ENCODE data around the gene ARTN. TPM values are rescaled to one million over a fixed set of nuclear protein-coding genes. Genes with fewer than 3 reads are reported as not detected.

The ARTN gene
- total RNA-seq, 2 experiments from 2014 or later, result 0.20 to 0.23 TPM

DNA sequence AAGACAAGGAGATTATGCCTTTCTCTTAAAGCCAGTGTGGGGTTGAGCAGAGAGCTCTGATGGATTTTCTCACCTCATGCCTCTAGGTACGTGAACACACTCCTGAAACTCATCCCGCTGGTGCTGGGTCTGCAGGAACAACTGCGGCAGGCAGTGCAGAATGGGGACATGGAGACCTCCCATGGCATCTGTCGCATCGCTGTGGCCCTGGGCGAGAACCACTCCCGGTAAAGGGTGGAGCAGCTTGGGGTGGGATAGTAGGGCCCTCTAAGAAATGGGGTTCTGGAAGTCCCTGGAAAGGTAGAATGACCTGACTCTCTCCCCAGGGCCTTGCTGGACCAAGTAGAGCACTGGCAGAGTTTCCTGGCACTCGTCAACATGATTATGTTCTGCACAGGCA is 22.6 kb downstream of the ARTN start:
- no peak overlapping the region for H3K4me3 Mint-ChIP-seq
- no peaks in the 10 kb centered on the region for H3K27me3 Mint-ChIP-seq
- H3K36me3 Mint-ChIP-seq (ENCODE audit: low read depth), result peaks cover 6% of the 10 kb centered on the region
- H3K27ac Mint-ChIP-seq, result no peak overlapping the region
- H3K9me3 Mint-ChIP-seq, result no peaks in the 10 kb centered on the region
- CTCF ChIA-PET, result interaction anchor here (2.5 kb wide), 1 partner anchor 21 kb away, joined by 8 read pairs; no protein-coding TSS in a partner anchor
- no peak for DNase-seq
- H3K4me1 Mint-ChIP-seq, result no peaks in the 10 kb centered on the region
- POLR2A ChIA-PET, result interaction anchor here (1.4 kb wide), 1 partner anchor 9 kb away, joined by 4 read pairs; no protein-coding TSS in a partner anchor

DNA sequence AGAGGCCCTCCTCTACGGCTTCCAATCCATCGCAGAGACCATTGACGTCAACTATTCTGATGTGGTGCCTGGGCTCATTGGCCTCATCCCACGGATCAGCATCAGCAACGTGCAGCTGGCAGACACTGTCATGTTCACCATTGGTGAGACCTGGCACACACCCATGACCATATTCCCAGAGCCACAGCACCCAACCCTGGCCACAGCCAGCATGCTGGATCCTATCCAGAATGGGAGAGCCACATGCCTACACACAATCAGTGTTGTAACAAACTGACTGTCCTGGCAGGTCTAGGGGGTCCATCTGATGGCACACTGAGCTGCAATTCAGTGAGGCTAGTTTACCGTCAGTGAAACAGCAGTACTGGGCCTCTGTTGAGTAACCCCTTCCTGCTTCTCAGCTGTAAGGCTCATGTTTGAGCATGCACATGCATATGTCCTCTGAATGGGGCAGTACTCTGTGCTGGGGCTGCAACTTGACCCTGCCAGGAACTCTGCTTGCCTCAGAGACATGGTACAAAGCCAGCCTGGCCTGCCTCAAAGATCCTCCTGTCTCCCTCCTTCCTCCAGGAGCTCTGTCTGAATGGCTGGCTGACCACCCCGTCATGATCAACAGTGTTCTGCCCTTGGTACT is 23.9 kb downstream of the ARTN start:
- ChIA-PET CTCF (no interaction called here), POLR2A (interaction anchor here (1.1 to 2.3 kb wide), 2 partner anchors 11 to 12 kb away, joined by 3 to 7 read pairs; partner anchors contain the start of genes DPH2 and IPO13)
- no peak for DNase-seq

DNA sequence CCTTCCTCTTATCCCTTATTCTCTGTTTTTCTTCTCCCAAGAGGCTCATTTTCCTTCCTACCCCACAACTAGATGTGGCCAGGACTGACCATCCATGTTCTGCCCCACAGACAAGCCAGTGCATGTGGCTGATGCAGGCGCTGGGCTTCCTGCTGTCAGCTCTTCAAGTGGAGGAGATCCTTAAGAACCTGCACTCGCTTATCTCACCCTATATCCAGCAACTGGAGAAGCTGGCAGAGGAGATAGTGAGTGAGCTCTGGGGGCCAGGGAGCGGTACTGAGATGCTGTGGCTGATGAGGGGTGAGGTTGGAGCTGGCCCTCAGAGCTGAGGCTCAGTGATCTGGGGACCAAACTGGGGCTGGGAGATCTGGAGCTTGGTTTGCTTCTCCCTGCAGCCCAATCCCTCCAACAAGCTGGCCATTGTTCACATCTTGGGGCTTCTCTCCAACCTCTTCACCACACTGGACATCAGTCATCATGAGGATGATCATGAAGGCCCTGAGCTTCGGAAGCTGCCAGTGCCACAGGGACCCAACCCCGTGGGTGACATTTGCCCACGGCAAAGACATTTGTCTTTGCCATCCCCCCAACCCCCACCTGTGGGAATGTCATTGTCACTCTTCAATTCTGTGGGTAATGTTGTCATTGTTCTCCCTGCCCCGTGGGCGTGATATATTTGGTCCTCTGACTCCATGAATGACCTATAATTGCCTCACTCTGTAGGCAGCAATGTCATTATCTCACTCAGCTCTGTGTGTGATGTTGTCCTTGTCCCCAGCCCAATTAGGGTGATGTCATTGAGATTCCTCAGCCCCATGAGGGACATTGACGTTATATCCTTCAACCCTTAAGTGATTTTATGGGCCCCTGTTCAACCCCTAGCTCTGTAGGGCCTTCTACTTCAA is 25.0 kb downstream of the ARTN start:
- Mint-ChIP-seq H3K27me3 (no peaks in the 10 kb centered on the region), H3K4me1 (peaks cover 3% of the 10 kb centered on the region), H3K36me3 (ENCODE audit: low read depth) (peaks cover 10% of the 10 kb centered on the region), H3K27ac (no peak overlapping the region), H3K9me3 (no peaks in the 10 kb centered on the region), H3K4me3 (no peak overlapping the region)
- no peak for DNase-seq
- CTCF ChIA-PET, result interaction anchor here (1.4 kb wide), 1 partner anchor 17 kb away, joined by 4 read pairs; the partner anchor contains the start of gene ATP6V0B
- POLR2A ChIA-PET, result interaction anchor here (1.1 to 2.3 kb wide), 2 partner anchors 11 to 12 kb away, joined by 3 to 7 read pairs; partner anchors contain the start of genes DPH2 and IPO13

More for the DNA sequence above, 23.9 kb downstream of the ARTN start:
- Mint-ChIP-seq H3K27me3 (no peaks in the 10 kb centered on the region), H3K9me3 (no peaks in the 10 kb centered on the region), H3K4me1 (peaks cover 2% of the 10 kb centered on the region), H3K36me3 (ENCODE audit: low read depth) (peaks cover 10% of the 10 kb centered on the region), H3K4me3 (no peak overlapping the region), H3K27ac (no peak overlapping the region)

DNA sequence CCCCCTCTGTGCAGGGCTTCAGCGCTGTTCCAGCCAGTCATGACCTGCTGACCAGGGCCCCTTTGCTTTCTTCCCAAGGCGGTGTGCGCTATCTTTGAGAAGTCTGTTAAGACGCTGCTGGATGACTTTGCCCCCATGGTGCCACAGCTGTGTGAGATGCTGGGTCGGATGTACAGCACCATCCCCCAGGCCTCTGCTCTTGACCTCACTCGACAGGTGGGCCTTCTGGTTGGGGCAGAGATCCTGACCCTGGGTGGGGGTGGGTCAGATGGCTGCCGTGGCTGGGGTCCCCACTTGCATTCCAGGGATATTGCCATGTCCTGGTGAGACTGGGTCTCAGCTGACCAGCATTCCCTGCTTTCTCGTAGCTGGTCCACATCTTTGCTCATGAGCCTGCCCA is 27.2 kb downstream of the ARTN start:
- H3K9me3 Mint-ChIP-seq, result no peaks in the 10 kb centered on the region
- no peak for DNase-seq
- no peak overlapping the region for H3K4me3 Mint-ChIP-seq
- POLR2A ChIA-PET, result no interaction called here
- CTCF ChIA-PET, result no interaction called here
- peaks cover 3% of the 10 kb centered on the region for H3K4me1 Mint-ChIP-seq
- H3K27me3 Mint-ChIP-seq, result no peaks in the 10 kb centered on the region
- H3K36me3 Mint-ChIP-seq (ENCODE audit: low read depth), result peaks cover 10% of the 10 kb centered on the region
- H3K27ac Mint-ChIP-seq, result no peak overlapping the region

DNA sequence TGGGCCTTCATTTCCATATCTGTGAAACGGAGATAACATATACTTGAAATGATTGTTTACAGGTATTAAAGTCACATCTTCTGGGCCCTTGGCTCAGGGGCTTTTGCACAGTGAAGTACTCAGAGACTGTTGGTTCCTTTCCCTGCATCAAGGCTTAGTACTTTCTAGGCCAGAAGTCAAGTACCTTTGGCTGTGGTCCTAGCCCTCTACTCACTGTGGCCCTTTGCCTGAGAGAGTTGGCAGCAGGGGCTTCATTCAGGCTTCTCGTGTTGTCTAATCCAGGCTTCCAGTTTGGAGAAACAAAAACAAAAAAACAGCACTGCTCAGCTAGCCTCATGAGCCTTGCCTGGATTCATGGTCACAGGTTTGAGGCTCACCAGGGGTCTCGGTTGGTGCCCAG is 28.1 kb downstream of the ARTN start:
- Mint-ChIP-seq H3K4me3 (no peak overlapping the region), H3K4me1 (peaks cover 3% of the 10 kb centered on the region), H3K9me3 (no peaks in the 10 kb centered on the region), H3K27ac (no peak overlapping the region), H3K27me3 (no peaks in the 10 kb centered on the region), H3K36me3 (ENCODE audit: low read depth) (peaks cover 10% of the 10 kb centered on the region)
- ChIA-PET CTCF (no interaction called here), POLR2A (no interaction called here)
- no peak for DNase-seq

DNA sequence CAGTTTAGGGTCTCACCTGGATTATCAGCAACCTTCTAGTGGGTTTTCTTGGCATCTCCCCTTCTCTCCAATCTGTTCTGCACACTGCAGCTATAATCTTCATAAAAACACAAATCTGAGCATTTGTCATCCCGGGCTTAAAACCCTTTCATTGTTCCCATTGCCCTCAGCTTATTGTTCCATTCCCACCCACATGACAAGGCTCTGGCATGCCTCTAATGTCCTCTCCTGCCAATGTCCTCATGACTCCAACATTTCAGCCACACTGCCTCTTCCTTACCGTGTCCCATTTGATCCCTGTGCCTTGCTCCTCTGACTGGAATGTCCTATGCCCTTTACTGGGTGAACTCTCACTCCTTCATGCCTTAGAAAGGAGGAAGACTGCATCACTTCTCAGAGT is 28.7 kb downstream of the ARTN start:
- Mint-ChIP-seq H3K27ac (no peak overlapping the region), H3K4me1 (peaks cover 3% of the 10 kb centered on the region), H3K4me3 (no peak overlapping the region), H3K27me3 (no peaks in the 10 kb centered on the region), H3K36me3 (ENCODE audit: low read depth) (peaks cover 8% of the 10 kb centered on the region), H3K9me3 (no peaks in the 10 kb centered on the region)
- ChIA-PET CTCF (no interaction called here), POLR2A (no interaction called here)
- DNase-seq, result no peak

DNA sequence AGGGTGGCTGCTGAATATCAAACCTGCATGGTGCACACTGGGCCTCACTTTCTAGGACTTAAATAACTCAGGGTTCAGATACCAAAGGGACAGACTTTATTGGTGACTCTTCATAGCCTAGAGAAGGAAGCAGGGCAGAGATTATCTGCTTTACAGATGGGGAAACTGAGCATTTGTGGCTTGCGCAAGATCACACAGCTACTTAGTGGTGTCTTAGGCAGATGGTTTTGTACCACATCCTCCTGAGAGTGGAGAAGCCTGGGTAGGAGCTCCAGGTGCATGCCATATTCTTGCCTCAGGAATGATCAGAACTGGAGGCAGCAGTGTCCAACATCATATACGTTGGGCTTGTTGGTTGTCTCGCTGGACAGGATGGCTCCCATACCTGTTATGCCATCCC is 29.4 kb downstream of the ARTN start:
- no peak for DNase-seq
- CTCF ChIA-PET, result no interaction called here
- peaks cover 3% of the 10 kb centered on the region for H3K4me1 Mint-ChIP-seq
- H3K9me3 Mint-ChIP-seq, result no peaks in the 10 kb centered on the region
- no peak overlapping the region for H3K4me3 Mint-ChIP-seq
- H3K27me3 Mint-ChIP-seq, result no peaks in the 10 kb centered on the region
- peaks cover 6% of the 10 kb centered on the region for H3K36me3 Mint-ChIP-seq (ENCODE audit: low read depth)
- POLR2A ChIA-PET, result no interaction called here
- H3K27ac Mint-ChIP-seq, result no peak overlapping the region

DNA sequence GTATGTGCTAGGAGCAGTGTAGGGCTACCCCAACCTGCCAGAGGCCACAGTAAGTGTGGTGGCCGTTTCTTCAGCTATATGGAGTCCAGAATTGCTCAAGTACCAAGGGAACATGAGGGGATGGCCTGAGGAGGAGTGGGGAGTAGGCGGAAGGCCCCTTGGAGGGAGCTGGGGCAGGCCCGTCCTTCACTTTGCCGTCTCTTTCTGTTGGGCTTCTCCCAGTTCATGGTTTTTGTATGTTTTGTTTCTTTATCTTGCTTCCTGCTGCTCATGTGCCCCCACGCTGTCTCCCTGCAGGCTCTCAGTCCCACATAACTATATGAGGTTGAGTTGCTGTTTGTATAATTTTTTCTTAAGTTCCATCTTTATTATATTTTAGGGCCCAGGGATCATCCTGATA is 30.3 kb downstream of the ARTN start:
- Mint-ChIP-seq H3K4me3 (no peak overlapping the region), H3K4me1 (peaks cover 6% of the 10 kb centered on the region), H3K9me3 (no peaks in the 10 kb centered on the region), H3K27me3 (no peaks in the 10 kb centered on the region), H3K36me3 (ENCODE audit: low read depth) (peaks cover 6% of the 10 kb centered on the region), H3K27ac (no peak overlapping the region)
- DNase-seq, result no peak
- CTCF ChIA-PET, result interaction anchor here (0.6 to 1.2 kb wide), 2 partner anchors 31 to 40 kb away, joined by 3 read pairs; no protein-coding TSS in a partner anchor
- POLR2A ChIA-PET, result interaction anchor here (1.1 kb wide), 1 partner anchor 11 kb away, joined by 3 read pairs; the partner anchor contains the start of gene ATP6V0B

DNA sequence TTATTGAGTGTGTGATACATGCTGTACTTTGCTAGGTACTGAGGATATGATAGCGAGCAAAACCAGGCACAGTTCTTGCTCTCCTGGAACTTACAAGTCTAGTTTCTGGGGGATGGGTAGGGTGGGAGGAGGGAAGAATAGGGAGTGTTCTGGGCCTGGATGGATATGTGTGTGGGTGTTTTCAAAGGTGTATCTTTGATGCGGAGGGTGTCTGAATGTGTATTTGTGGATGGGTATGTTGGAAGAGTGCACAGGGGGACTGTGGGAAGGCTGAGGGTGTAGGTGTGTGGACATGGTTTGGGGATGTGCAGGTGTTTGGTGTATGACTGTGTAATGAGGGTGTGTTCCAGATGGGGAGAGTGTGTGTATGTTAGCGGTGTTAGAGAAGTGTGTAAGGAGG is 31.7 kb downstream of the ARTN start:
- peaks cover 6% of the 10 kb centered on the region for H3K36me3 Mint-ChIP-seq (ENCODE audit: low read depth)

DNA sequence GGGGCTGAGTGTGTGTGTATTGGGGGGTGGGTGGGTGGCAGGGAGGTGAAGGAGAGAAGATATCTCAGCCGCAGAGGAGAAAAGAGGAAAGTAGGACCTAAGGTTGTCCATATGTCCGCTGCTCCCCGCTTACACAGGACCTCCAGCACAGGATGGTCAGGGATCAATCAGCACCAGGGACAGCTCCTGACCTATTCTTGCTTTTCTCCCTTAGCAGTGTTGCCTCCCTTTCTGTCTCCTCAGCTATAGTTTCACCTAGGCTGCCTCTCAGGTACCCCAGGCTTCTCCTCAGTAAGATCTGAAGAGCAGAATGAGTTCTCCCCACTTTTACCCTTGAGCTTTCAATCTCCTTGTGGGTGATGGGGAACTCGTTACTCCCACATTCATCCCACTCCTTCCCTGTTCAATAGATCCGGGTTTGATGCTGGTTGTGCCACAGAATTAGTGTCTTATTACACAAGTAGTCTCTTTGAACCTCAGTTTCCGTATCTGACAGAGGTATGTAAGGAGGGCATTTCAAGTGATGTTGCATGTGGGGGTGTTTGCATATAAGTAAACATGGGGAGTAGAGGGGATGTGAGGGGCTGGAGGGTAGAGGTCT is 34.8 kb downstream of the ARTN start:
- CTCF ChIA-PET, result interaction anchor here (1.0 kb wide), 1 partner anchor 34 kb away, joined by 4 read pairs; no protein-coding TSS in a partner anchor
- H3K9me3 Mint-ChIP-seq, result no peaks in the 10 kb centered on the region

More for the DNA sequence above, 31.7 kb downstream of the ARTN start:
- Mint-ChIP-seq H3K9me3 (no peaks in the 10 kb centered on the region), H3K27ac (no peak overlapping the region), H3K27me3 (no peaks in the 10 kb centered on the region), H3K4me1 (peaks cover 19% of the 10 kb centered on the region), H3K4me3 (no peak overlapping the region)
- CTCF ChIA-PET, result no interaction called here
- DNase-seq, result no peak
- POLR2A ChIA-PET, result no interaction called here

DNA sequence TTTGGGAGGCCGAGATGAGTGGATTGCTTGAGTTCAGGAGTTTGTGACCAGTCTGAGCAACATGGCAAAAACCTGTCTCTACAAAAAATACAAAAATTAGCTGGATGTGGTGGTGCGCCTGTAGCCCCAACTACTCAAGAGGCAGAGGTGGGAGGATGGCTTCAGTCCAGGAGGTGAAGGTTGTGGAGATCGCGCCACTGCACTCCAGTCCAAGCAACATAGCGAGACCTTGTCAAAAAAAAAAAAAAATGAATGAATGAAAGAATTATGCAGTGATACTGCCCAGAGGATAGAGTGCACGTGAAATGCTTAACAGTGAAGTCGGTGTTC is 35.8 kb downstream of the ARTN start:
- ChIA-PET CTCF (interaction anchor here (0.8 to 1.8 kb wide), 4 partner anchors 15 to 206 kb away, joined by 3 to 9 read pairs (median 4); no protein-coding TSS in a partner anchor), POLR2A (interaction anchor here (1.1 to 3.0 kb wide), 6 partner anchors 11 to 752 kb away, joined by 3 to 20 read pairs (median 4); partner anchors contain the start of genes IPO13 and KDM4A)
- Mint-ChIP-seq H3K9me3 (no peaks in the 10 kb centered on the region), H3K36me3 (ENCODE audit: low read depth) (peaks cover 9% of the 10 kb centered on the region), H3K4me1 (peaks cover 38% of the 10 kb centered on the region), H3K27ac (no peak overlapping the region), H3K4me3 (peak overlapping the region; percentile 92), H3K27me3 (no peaks in the 10 kb centered on the region)
- DNase-seq, result no peak

More for the DNA sequence above, 34.8 kb downstream of the ARTN start:
- Mint-ChIP-seq H3K4me1 (peaks cover 29% of the 10 kb centered on the region), H3K4me3 (no peak overlapping the region), H3K27me3 (no peaks in the 10 kb centered on the region), H3K27ac (no peak overlapping the region), H3K36me3 (ENCODE audit: low read depth) (peaks cover 6% of the 10 kb centered on the region)
- POLR2A ChIA-PET, result interaction anchor here (2.4 kb wide), 1 partner anchor 22 kb away, joined by 11 read pairs; the partner anchor contains the start of gene IPO13
- peak; percentile 44 for DNase-seq

DNA sequence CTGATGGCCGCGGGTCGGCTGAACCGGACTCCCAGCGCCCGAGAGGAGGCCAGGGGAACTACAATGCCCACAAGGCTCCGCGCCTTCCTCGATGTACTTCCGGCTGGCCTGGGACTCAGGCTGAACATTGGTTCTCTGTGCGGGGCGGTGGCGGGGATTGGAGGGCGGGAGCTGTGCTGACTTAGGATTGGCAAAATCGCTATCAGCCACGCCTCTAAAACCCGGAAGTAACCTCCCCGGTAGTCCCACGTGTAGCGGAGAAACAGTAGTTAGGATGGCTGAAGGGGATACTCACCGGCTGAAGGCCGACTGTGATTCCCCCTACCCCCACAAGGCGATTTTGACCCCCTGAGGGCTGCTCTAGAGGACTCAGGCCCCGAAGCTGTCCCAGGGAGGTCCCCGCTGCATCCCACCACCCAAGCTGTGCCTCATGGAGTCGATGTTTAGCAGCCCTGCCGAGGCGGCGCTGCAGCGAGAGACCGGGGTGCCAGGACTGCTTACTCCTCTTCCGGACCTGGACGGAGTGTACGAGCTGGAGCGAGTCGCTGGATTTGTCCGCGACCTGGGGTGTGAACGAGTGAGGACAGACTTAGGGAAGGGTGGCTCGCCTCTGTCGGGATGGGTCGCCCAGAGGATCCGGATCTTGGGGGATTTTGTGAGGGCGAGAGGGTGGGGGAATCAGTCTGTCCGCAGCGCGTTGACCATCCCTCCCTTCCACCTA is 36.3 kb downstream of the ARTN start, which contains the start of gene DPH2:
Gene DPH2 (plus strand): TSS at position 265 of the 721 bp plus-strand sequence. CDS start 166 bp downstream, at position 431.
- Mint-ChIP-seq H3K27me3 (no peaks in the 10 kb centered on the region), H3K36me3 (ENCODE audit: low read depth) (peaks cover 9% of the 10 kb centered on the region), H3K4me3 (peak within 1 kb of the TSS; percentile 92), H3K9me3 (no peaks in the 10 kb centered on the region), H3K4me1 (peaks cover 41% of the 10 kb centered on the region), H3K27ac (peak within 1 kb of the TSS; percentile 73)
- POLR2A ChIA-PET, result interaction anchor here (1.1 to 3.0 kb wide), 6 partner anchors 10 to 752 kb away, joined by 3 to 20 read pairs (median 4); partner anchors contain the start of genes IPO13 and KDM4A
- CTCF ChIA-PET, result interaction anchor here (0.8 to 1.8 kb wide), 7 partner anchors 15 to 206 kb away, joined by 3 to 9 read pairs (median 4); no protein-coding TSS in a partner anchor
- DNase-seq, result peak; percentile 97
